HuH-7.5 (cell line): ENCODE measurements around the gene TMEM141.

Source experiments
- DNase-seq: peaks from one replicate; pipeline ENCODE4 v3.0.0; 2011; ENCODE audit warnings: low spot score

TMEM141 gene

GRCh38 chr9:136814725-136815421, 23.7 kb downstream of the TMEM141 start:
- no peak for DNase-seq

- DNase-seq = no peak
Measured at GRCh38 chr9:136815422-136815782, 24.3 kb downstream of the TMEM141 start.

GRCh38 chr9:136820971-136821825, 30.1 kb downstream of the TMEM141 start:
- DNase-seq = no peak

- DNase-seq = no peak
Measured at GRCh38 chr9:136821826-136822544, 30.8 kb downstream of the TMEM141 start.

GRCh38 chr9:136823136-136824046, 32.2 kb downstream of the TMEM141 start:
- no peak for DNase-seq

- no peak for DNase-seq
Measured at GRCh38 chr9:136824496-136825225, 33.5 kb downstream of the TMEM141 start.

- no peak for DNase-seq
Measured at GRCh38 chr9:136825295-136826187, 34.4 kb downstream of the TMEM141 start.

- DNase-seq = no peak
Measured at GRCh38 chr9:136826188-136826541, 35.0 kb downstream of the TMEM141 start.

- DNase-seq = no peak
Measured at GRCh38 chr9:136826703-136827582, 35.8 kb downstream of the TMEM141 start.

GRCh38 chr9:136827794-136828473, 36.8 kb downstream of the TMEM141 start:
- no peak for DNase-seq

GRCh38 chr9:136828474-136829140, 37.5 kb downstream of the TMEM141 start:
- no peak for DNase-seq

- DNase-seq = no peak
Measured at GRCh38 chr9:136829412-136829811, 38.3 kb downstream of the TMEM141 start.

- DNase-seq = no peak
Measured at GRCh38 chr9:136829981-136830885, 39.1 kb downstream of the TMEM141 start.

- DNase-seq = no peak
Measured at GRCh38 chr9:136831002-136831719, 40.0 kb downstream of the TMEM141 start.

- no peak for DNase-seq
Measured at GRCh38 chr9:136831720-136832104, 40.6 kb downstream of the TMEM141 start.

GRCh38 chr9:136832581-136832980, 41.4 kb downstream of the TMEM141 start:
- no peak for DNase-seq
